ENCODE measurements around the gene EIF2B2. TPM values are rescaled to one million over a fixed set of nuclear protein-coding genes. Genes with fewer than 3 reads are reported as not detected.

The EIF2B2 gene
- total and polyA plus RNA-seq, 9 donors = 45.2 to 59.8 (median 53.3) TPM

DNA sequence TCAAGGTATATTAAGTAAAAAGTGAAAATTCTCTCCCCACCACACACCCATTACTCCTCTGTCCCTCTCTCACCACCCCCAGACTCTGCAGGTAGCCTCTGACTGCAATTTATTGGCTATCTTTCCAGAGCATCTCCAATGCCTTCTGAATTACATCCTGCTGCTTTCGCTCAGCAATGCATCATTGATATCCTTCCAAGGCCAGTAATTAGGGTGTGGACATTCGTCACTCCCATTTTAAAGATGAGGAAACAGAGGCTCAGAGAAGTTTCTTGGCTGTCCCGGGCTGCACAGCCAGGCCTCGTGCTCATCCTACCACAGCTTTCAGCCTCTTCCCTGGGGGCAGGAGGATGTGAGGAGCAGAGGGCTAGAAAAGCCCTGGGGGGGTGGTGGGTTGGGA lies 23.7 kb upstream of the EIF2B2 start:
- peak overlapping the region; percentile 88 for H3K27ac ChIP-seq (ENCODE audit: low read length)
- no peaks in the 10 kb centered on the region for H3K9me3 ChIP-seq (replicated peaks; ENCODE audit: control insufficient read depth, low read depth, low read length)
- no peaks in the 10 kb centered on the region for H3K27me3 ChIP-seq (ENCODE audit: control insufficient read depth, insufficient read depth, low read length)
- DNase-seq = no peak
- no peak overlapping the region for H3K4me3 ChIP-seq (ENCODE audit: low read length)
- 72% methylated on average over 2 of the region's 4 CpGs for WGBS (ENCODE audit: insufficient coverage)
- H3K4me1 ChIP-seq (ENCODE audit: control insufficient read depth, insufficient read depth, low read length) = peaks cover 89% of the 10 kb centered on the region
- H3K36me3 ChIP-seq (ENCODE audit: control insufficient read depth, insufficient read depth, low read length) = no peaks in the 10 kb centered on the region

DNA sequence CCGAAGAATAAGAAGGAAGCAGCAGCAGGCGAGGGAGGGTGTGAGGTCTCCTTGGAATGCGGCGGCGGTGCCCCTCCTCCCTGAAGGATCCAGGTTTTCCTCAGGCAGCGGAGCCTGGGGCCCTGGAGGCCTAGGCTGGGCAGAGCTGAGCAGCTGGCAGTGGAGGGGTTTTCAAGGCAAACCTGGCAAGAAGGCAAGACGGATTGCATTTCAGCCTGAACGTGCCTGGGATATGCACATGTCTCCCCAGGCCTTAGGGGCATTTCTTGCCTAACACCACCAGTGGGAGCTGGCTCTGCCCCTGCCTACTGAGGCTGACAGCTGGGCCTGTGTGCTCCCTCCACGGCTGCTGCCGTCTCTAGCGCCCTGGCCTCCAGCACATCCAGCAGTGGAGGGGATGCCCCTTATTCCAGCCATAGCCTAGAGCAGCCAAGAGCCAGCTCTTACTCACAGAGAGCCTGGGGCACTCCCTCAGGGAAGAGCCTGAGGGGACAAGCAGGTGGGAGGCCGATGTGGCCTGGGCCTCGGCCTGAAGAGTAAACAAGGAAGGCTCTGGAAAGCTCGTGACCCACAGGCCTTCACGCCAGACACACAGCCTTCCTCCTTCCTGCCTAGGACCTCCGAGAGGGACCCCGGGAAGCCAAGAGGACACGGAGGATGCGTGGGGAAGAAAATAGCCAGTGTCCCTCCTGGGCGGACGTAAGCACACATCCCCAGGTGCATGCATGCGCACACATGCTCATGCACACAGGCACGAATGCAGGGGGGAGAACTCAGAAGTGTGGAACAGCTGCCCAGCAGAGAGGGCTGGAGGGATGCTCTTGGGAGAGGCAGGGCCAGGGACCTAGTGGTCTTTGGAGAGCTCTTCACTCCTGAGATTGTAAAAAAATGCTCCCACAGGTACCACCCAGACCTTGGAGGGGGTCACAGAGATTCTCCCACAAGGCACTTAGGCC lies 23.0 kb upstream of the EIF2B2 start:
- peak; percentile 91 for DNase-seq

GRCh38 chr14:74980398-74980730 lies 22.4 kb upstream of the EIF2B2 start:
- peak; percentile 43 for DNase-seq
- 65% methylated on average over 2 of the region's 4 CpGs for WGBS (ENCODE audit: insufficient coverage)
- Histone ChIP-seq H3K27ac (ENCODE audit: low read length) (peak overlapping the region; percentile 88), H3K9me3 (replicated peaks; ENCODE audit: control insufficient read depth, low read depth, low read length) (no peaks in the 10 kb centered on the region), H3K36me3 (ENCODE audit: control insufficient read depth, insufficient read depth, low read length) (no peaks in the 10 kb centered on the region), H3K4me3 (ENCODE audit: low read length) (no peak overlapping the region), H3K4me1 (ENCODE audit: control insufficient read depth, insufficient read depth, low read length) (peaks cover 87% of the 10 kb centered on the region), H3K27me3 (ENCODE audit: control insufficient read depth, insufficient read depth, low read length) (no peaks in the 10 kb centered on the region)

More for the DNA sequence above, 23.0 kb upstream of the EIF2B2 start:
- Histone ChIP-seq H3K4me1 (ENCODE audit: control insufficient read depth, insufficient read depth, low read length) (peaks cover 87% of the 10 kb centered on the region), H3K27me3 (ENCODE audit: control insufficient read depth, insufficient read depth, low read length) (no peaks in the 10 kb centered on the region), H3K9me3 (replicated peaks; ENCODE audit: control insufficient read depth, low read depth, low read length) (no peaks in the 10 kb centered on the region), H3K36me3 (ENCODE audit: control insufficient read depth, insufficient read depth, low read length) (no peaks in the 10 kb centered on the region), H3K27ac (ENCODE audit: low read length) (peak overlapping the region; percentile 88), H3K4me3 (ENCODE audit: low read length) (no peak overlapping the region)
- 41% methylated on average over 20 of the region's 23 CpGs for WGBS (ENCODE audit: insufficient coverage)

GRCh38 chr14:74980731-74981461 lies 21.8 kb upstream of the EIF2B2 start:
- no peaks in the 10 kb centered on the region for H3K36me3 ChIP-seq (ENCODE audit: control insufficient read depth, insufficient read depth, low read length)
- peak; percentile 63 for DNase-seq
- H3K4me3 ChIP-seq (ENCODE audit: low read length) = no peak overlapping the region
- peak overlapping the region; percentile 88 for H3K27ac ChIP-seq (ENCODE audit: low read length)
- no peaks in the 10 kb centered on the region for H3K27me3 ChIP-seq (ENCODE audit: control insufficient read depth, insufficient read depth, low read length)
- H3K9me3 ChIP-seq (replicated peaks; ENCODE audit: control insufficient read depth, low read depth, low read length) = no peaks in the 10 kb centered on the region
- H3K4me1 ChIP-seq (ENCODE audit: control insufficient read depth, insufficient read depth, low read length) = peaks cover 87% of the 10 kb centered on the region
- 17% methylated on average over 29 of the region's 35 CpGs for WGBS (ENCODE audit: insufficient coverage)

DNA sequence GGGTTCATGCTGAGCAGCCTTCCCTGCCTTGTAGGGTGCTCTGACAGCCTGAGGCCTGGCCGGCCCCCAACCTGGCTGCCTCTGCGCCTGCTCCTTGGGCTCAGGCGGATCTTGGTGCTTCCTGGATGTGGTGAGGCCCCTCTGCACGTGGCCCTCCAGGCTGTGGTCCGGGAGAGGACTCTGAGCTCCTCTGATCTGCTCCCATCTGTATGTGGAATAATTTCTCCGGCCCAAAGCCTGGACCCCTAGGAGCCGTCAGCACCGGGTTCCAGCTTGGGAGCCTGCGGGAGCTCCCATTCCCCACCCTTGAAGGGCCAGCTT lies 21.3 kb upstream of the EIF2B2 start:
- H3K4me1 ChIP-seq (ENCODE audit: control insufficient read depth, insufficient read depth, low read length) = peaks cover 82% of the 10 kb centered on the region
- H3K27ac ChIP-seq (ENCODE audit: low read length) = peak overlapping the region; percentile 88
- H3K36me3 ChIP-seq (ENCODE audit: control insufficient read depth, insufficient read depth, low read length) = no peaks in the 10 kb centered on the region
- WGBS (ENCODE audit: insufficient coverage) = 68% methylated on average over 6 of the region's 9 CpGs
- DNase-seq = peak; percentile 38
- no peaks in the 10 kb centered on the region for H3K9me3 ChIP-seq (replicated peaks; ENCODE audit: control insufficient read depth, low read depth, low read length)
- no peak overlapping the region for H3K4me3 ChIP-seq (ENCODE audit: low read length)
- H3K27me3 ChIP-seq (ENCODE audit: control insufficient read depth, insufficient read depth, low read length) = no peaks in the 10 kb centered on the region

GRCh38 chr14:74981833-74982232 lies 20.9 kb upstream of the EIF2B2 start:
- DNase-seq = no peak
- Histone ChIP-seq H3K27ac (ENCODE audit: low read length) (no peak overlapping the region), H3K27me3 (ENCODE audit: control insufficient read depth, insufficient read depth, low read length) (no peaks in the 10 kb centered on the region), H3K4me3 (ENCODE audit: low read length) (no peak overlapping the region), H3K36me3 (ENCODE audit: control insufficient read depth, insufficient read depth, low read length) (no peaks in the 10 kb centered on the region), H3K9me3 (replicated peaks; ENCODE audit: control insufficient read depth, low read depth, low read length) (no peaks in the 10 kb centered on the region), H3K4me1 (ENCODE audit: control insufficient read depth, insufficient read depth, low read length) (peaks cover 77% of the 10 kb centered on the region)
- WGBS (ENCODE audit: insufficient coverage) = 76% methylated on average over 4 of the region's 5 CpGs

GRCh38 chr14:74982661-74983060 lies 20.1 kb upstream of the EIF2B2 start:
- Histone ChIP-seq H3K9me3 (replicated peaks; ENCODE audit: control insufficient read depth, low read depth, low read length) (no peaks in the 10 kb centered on the region), H3K4me1 (ENCODE audit: control insufficient read depth, insufficient read depth, low read length) (peaks cover 69% of the 10 kb centered on the region), H3K27ac (ENCODE audit: low read length) (no peak overlapping the region), H3K27me3 (ENCODE audit: control insufficient read depth, insufficient read depth, low read length) (no peaks in the 10 kb centered on the region), H3K4me3 (ENCODE audit: low read length) (no peak overlapping the region), H3K36me3 (ENCODE audit: control insufficient read depth, insufficient read depth, low read length) (no peaks in the 10 kb centered on the region)
- WGBS (ENCODE audit: insufficient coverage) = no CpG with 5 or more reads among the region's 4 CpGs
- DNase-seq = no peak

- Histone ChIP-seq H3K27ac (ENCODE audit: low read length) (no peak overlapping the region), H3K36me3 (ENCODE audit: control insufficient read depth, insufficient read depth, low read length) (no peaks in the 10 kb centered on the region), H3K4me1 (ENCODE audit: control insufficient read depth, insufficient read depth, low read length) (peaks cover 67% of the 10 kb centered on the region), H3K9me3 (replicated peaks; ENCODE audit: control insufficient read depth, low read depth, low read length) (no peaks in the 10 kb centered on the region), H3K4me3 (ENCODE audit: low read length) (no peak overlapping the region), H3K27me3 (ENCODE audit: control insufficient read depth, insufficient read depth, low read length) (no peaks in the 10 kb centered on the region)
- no CpG with 5 or more reads among the region's 1 CpG for WGBS (ENCODE audit: insufficient coverage)
- no peak for DNase-seq
These were observed 19.4 kb upstream of the EIF2B2 start for GRCh38 chr14:74983343-74983742.

GRCh38 chr14:74984236-74985027 lies 18.3 kb upstream of the EIF2B2 start:
- DNase-seq = peak; percentile 76
- WGBS (ENCODE audit: insufficient coverage) = 35% methylated on average over 4 of the region's 16 CpGs
- H3K9me3 ChIP-seq (replicated peaks; ENCODE audit: control insufficient read depth, low read depth, low read length) = no peaks in the 10 kb centered on the region
- peak overlapping the region; percentile 88 for H3K27ac ChIP-seq (ENCODE audit: low read length)
- H3K4me3 ChIP-seq (ENCODE audit: low read length) = no peak overlapping the region
- H3K36me3 ChIP-seq (ENCODE audit: control insufficient read depth, insufficient read depth, low read length) = no peaks in the 10 kb centered on the region
- no peaks in the 10 kb centered on the region for H3K27me3 ChIP-seq (ENCODE audit: control insufficient read depth, insufficient read depth, low read length)
- peaks cover 57% of the 10 kb centered on the region for H3K4me1 ChIP-seq (ENCODE audit: control insufficient read depth, insufficient read depth, low read length)

GRCh38 chr14:74985028-74985310 lies 17.8 kb upstream of the EIF2B2 start:
- Histone ChIP-seq H3K27me3 (ENCODE audit: control insufficient read depth, insufficient read depth, low read length) (no peaks in the 10 kb centered on the region), H3K4me3 (ENCODE audit: low read length) (no peak overlapping the region), H3K36me3 (ENCODE audit: control insufficient read depth, insufficient read depth, low read length) (no peaks in the 10 kb centered on the region), H3K9me3 (replicated peaks; ENCODE audit: control insufficient read depth, low read depth, low read length) (no peaks in the 10 kb centered on the region), H3K27ac (ENCODE audit: low read length) (peak overlapping the region; percentile 88), H3K4me1 (ENCODE audit: control insufficient read depth, insufficient read depth, low read length) (peaks cover 51% of the 10 kb centered on the region)
- WGBS (ENCODE audit: insufficient coverage) = 61% methylated on average over 9 of the region's 10 CpGs
- no peak for DNase-seq

All from muscle of leg (tissue), 11 donors.